Upper lobe of left lung (tissue), 6 donors: Measurements from ENCODE around the gene DUSP16. TPM values are rescaled to one million over a fixed set of nuclear protein-coding genes. Genes with fewer than 3 reads are reported as not detected.

Experiments
- ATAC-seq, 2 donors: fragments of 200-7000 bp; cut with Tn5 transposase; one replicate each; pipeline ENCODE4 v1.9.1; 2022; ENCODE audit warnings: mild to moderate bottlenecking in 2 of 2, moderate library complexity in 2 of 2; ENCODE audit not compliant: low FRiP score in 2 of 2
- DNase-seq, 2 donors: peaks; one replicate each; pipeline ENCODE4 v3.0.0-alpha.2; 2019 to 2020
- H3K27ac ChIP-seq, 4 donors: fragments of 200-600 bp; sonication (generic); one replicate each; pipeline ENCODE4 v1.5.1; 2016 to 2019
- H3K27me3 ChIP-seq, 4 donors: fragments of 200-600 bp; sonication (generic); one replicate each; pipeline ENCODE4 v1.5.1; 2017 to 2019
- H3K36me3 ChIP-seq, 4 donors: fragments of 200-600 bp; sonication (generic); one replicate each; pipeline ENCODE4 v1.5.1; 2016 to 2019
- H3K4me1 ChIP-seq, 4 donors: fragments of 200-600 bp; sonication (generic); one replicate each; pipeline ENCODE4 v1.5.1; 2018 to 2019
- H3K4me3 ChIP-seq, 4 donors: fragments of 200-600 bp; sonication (generic); one replicate each; pipeline ENCODE4 v1.5.1; 2017 to 2019; ENCODE audit warnings: mild to moderate bottlenecking in 2 of 4, moderate library complexity in 1 of 4
- H3K9me3 ChIP-seq, 4 donors: fragments of 200-600 bp; sonication (generic); one replicate each; pipeline ENCODE4 v1.5.1; 2018 to 2019
- EP300 ChIP-seq, 4 donors: sonication (generic); formaldehyde crosslinking; IDR thresholded peaks; one replicate each; pipeline ENCODE4 v1.5.1; 2017; ENCODE audit warnings: antibody characterized with exemption in 4 of 4, control low read depth in 2 of 4
- POLR2A ChIP-seq, 4 donors: fragments of 450-650 bp; IDR thresholded peaks; one replicate each; pipeline ENCODE4 v1.5.1; 2016 to 2017; ENCODE audit warnings: antibody characterized with exemption in 4 of 4, mild to moderate bottlenecking in 2 of 4
- POLR2AphosphoS5 ChIP-seq, 2 donors: sonication (generic); formaldehyde crosslinking; IDR thresholded peaks; one replicate each; pipeline ENCODE4 v1.5.1; 2017; ENCODE audit warnings: antibody characterized with exemption in 2 of 2
- WGBS, 2 donors: methylation state at CpG; one replicate each; pipeline ENCODE4 v1.1.5; 2017 to 2018; 5-methylcytosine and 5-hydroxymethylcytosine counted together
- total RNA-seq, 6 donors: library from RNA; depleted of rRNA in 4 of 6; stranded (reverse); fragments of >200 nt in 4 of 6; gene quantifications; one replicate each; pipeline versions ENCODE4 v1.1.0 to v1.2.1, GENCODE V29; 2016 to 2021
- TF ChIP-seq, protein P1 (sequence below), 6 experiments: fragments of 450-650 bp in 4 of 6; fragments of 200-600 bp in 2 of 6; sonication (generic) in 2 of 6; IDR thresholded peaks; one replicate each; pipeline ENCODE4 v1.5.1; 2016 to 2019; ENCODE audit warnings: antibody characterized with exemption in 6 of 6
- donor health status: DM: no; HTN: no; CAD: no; lungs with moderate emphysema.
- donor health status: DM: no; HTN: yes; CAD: no; lungs with severe emphysema.

DUSP16 gene
- total RNA-seq, 6 donors from 2014 or later, result 23.7 to 51.6 (median 41.7) TPM

DNA sequence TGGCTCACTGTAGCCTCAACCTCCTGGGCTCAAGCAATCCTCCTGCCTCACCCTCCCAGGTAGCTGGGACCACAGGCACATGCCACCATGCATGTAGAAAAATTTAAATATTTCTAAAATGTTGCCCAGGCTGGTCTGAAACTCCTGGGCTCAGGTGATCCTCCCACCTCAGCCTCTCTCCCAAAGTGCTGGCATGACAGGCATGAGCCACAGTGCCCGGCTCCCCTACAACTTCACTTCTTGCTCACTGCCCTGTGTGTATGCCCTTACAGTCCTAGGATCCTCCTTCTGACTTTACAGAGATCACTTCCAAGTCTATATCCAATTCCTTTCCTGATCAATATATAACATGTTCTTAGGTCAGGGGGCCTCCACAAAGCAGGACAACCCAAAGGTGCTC, 25.2 kb upstream of the DUSP16 start:
- TF ChIP-seq POLR2AphosphoS5 (IDR thresholded peaks at IDR 0.05) (no peak), EP300 (IDR thresholded peaks at IDR 0.05) (no peak), POLR2A (IDR thresholded peaks at IDR 0.05) (no peak)
- TF ChIP-seq, protein P1, sequence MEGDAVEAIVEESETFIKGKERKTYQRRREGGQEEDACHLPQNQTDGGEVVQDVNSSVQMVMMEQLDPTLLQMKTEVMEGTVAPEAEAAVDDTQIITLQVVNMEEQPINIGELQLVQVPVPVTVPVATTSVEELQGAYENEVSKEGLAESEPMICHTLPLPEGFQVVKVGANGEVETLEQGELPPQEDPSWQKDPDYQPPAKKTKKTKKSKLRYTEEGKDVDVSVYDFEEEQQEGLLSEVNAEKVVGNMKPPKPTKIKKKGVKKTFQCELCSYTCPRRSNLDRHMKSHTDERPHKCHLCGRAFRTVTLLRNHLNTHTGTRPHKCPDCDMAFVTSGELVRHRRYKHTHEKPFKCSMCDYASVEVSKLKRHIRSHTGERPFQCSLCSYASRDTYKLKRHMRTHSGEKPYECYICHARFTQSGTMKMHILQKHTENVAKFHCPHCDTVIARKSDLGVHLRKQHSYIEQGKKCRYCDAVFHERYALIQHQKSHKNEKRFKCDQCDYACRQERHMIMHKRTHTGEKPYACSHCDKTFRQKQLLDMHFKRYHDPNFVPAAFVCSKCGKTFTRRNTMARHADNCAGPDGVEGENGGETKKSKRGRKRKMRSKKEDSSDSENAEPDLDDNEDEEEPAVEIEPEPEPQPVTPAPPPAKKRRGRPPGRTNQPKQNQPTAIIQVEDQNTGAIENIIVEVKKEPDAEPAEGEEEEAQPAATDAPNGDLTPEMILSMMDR (IDR thresholded peaks at IDR 0.05), result no peak
- no peak overlapping the region for H3K4me3 ChIP-seq
- WGBS, 2 donors, result 93 to 95% methylated on average over 1 of the region's 1 CpG
- H3K27me3 ChIP-seq, result no peaks in the 10 kb centered on the region
- no peaks in the 10 kb centered on the region for H3K9me3 ChIP-seq
- DNase-seq, result no peak
- no peak overlapping the region for H3K27ac ChIP-seq
- ATAC-seq, result no peak
- no peaks in the 10 kb centered on the region for H3K36me3 ChIP-seq
- H3K4me1 ChIP-seq, result peaks cover 4 to 14% (median 7%) of the 10 kb centered on the region in 4 donors

DNA sequence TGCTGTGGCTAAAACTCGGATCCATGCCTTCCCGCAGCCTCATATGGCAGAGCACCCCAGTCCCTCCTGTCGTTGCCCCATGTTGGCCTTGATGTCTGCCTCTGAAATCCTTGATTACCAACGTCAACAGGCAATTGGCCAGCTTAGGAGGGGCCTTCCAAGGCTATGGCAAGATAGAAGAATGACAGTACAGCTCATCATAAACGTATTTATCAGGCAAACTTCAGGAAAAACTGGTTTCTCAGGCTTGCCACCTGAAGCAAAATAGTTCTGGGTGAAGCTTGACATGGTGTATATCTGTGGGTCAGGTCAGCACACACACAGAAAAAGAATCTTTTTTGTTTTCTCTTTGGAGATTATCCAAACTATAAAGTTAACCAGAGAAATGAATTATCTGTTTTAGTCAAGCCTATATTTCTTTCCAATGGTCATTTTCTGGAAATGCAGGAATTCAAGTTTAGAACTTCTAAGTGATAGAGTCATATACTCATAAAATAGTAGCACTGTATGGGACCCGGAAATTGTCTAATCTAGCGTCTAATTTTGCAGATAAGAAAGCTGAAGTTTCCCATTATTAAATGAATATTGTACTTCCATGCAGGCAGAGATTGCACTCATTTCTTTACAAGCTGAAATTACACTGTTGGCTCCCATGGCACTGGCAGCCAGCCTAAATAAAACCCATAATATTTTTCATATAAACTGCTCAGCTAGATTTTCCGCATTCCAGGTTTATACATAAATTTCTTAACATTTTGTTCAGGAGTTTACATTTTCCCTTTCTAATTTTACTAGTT, 24.4 kb upstream of the DUSP16 start:
- WGBS, 2 donors, result 80 to 81% methylated on average over 8 of the region's 8 CpGs
- ATAC-seq, result no peak
- Histone ChIP-seq H3K4me3 (no peak overlapping the region), H3K9me3 (no peaks in the 10 kb centered on the region), H3K27me3 (no peaks in the 10 kb centered on the region), H3K4me1 (peaks cover 4 to 19% (median 10%) of the 10 kb centered on the region in 4 donors), H3K27ac (no peak overlapping the region), H3K36me3 (no peaks in the 10 kb centered on the region)
- DNase-seq, result no peak
- no peak for TF ChIP-seq POLR2A (IDR thresholded peaks at IDR 0.05)
- TF ChIP-seq EP300 (IDR thresholded peaks at IDR 0.05), result no peak
- TF ChIP-seq POLR2AphosphoS5 (IDR thresholded peaks at IDR 0.05), result no peak
- TF ChIP-seq, protein P1 (IDR thresholded peaks at IDR 0.05), result no peak

- Histone ChIP-seq H3K36me3 (no peaks in the 10 kb centered on the region), H3K4me3 (no peak overlapping the region), H3K27me3 (no peaks in the 10 kb centered on the region), H3K4me1 (peaks cover 4 to 19% (median 11%) of the 10 kb centered on the region in 4 donors), H3K27ac (no peak overlapping the region), H3K9me3 (no peaks in the 10 kb centered on the region)
- TF ChIP-seq POLR2A (IDR thresholded peaks at IDR 0.05) (no peak), EP300 (IDR thresholded peaks at IDR 0.05) (no peak), POLR2AphosphoS5 (IDR thresholded peaks at IDR 0.05) (no peak)
- TF ChIP-seq, protein P1 (IDR thresholded peaks at IDR 0.05), result no peak
- WGBS, 2 donors, result 77 to 81% methylated on average over 2 of the region's 2 CpGs
- peak in 1 of 2 donors; percentile 23 for ATAC-seq
- no peak for DNase-seq
Measured at GRCh38 chr12:12585115-12585863, 22.6 kb upstream of the DUSP16 start.

DNA sequence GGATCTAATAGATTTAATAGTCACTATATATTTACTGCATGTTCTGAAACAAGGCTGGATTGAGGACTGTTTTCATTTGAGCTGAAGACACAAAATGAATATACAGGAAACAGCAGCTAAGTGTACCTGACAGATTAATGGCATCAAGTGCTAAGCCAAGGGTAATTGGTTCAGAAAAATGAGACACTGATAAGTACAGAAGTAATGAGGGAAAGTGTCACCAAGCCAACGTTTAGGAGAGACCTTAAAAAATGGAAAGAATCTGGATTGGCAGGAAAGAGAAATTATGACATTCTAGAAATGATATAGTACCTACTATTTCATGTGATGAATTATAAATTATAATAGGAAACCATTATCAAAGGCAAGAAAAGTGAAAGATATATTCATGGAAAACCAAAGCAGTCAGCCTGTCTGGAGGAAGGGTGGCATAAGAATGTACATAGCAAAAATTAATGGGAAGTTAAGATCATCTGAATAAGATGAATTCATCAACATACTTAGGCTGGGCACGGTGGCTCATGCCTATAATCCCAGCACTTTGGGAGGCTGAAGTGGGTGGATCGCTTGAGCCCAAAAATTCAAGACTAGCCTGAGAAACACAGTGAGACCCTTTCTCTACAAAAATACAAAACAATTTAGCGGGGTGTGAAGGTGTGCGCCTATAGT, 21.0 kb upstream of the DUSP16 start:
- no peak for DNase-seq
- H3K4me3 ChIP-seq, result no peak overlapping the region
- no peaks in the 10 kb centered on the region for H3K27me3 ChIP-seq
- H3K27ac ChIP-seq, result peak overlapping the region in 2 of 4 donors; percentile 63
- peaks cover 4 to 19% (median 11%) of the 10 kb centered on the region in 4 donors for H3K4me1 ChIP-seq
- TF ChIP-seq POLR2A (IDR thresholded peaks at IDR 0.05), result no peak
- no peak for TF ChIP-seq POLR2AphosphoS5 (IDR thresholded peaks at IDR 0.05)
- TF ChIP-seq, protein P1 (IDR thresholded peaks at IDR 0.05), result no peak
- TF ChIP-seq EP300 (IDR thresholded peaks at IDR 0.05), result no peak
- H3K9me3 ChIP-seq, result no peaks in the 10 kb centered on the region
- 71 to 76% methylated on average over 5 of the region's 5 CpGs for WGBS, 2 donors
- no peaks in the 10 kb centered on the region for H3K36me3 ChIP-seq
- ATAC-seq, result no peak
